SU-DHL-6 (cell line): ENCODE measurements around the gene OR2T2.
"Not testable (repeated sequence)": the region's sequence is repeated elsewhere in the genome, so short reads cannot be mapped to it uniquely, and the experiment has no call there.

Experiments used
- EZH2phosphoT487 ChIP-seq: fragments of 200-600 bp; sonication (generic), shearing (Covaris generic); conservative IDR thresholded peaks from 2 replicates; pipeline ENCODE4 v1.6.1; 2018; ENCODE audit warnings: mild to moderate bottlenecking, antibody characterized with exemption, low read length, moderate library complexity, mixed read lengths
- TF ChIP-seq, protein P1 (sequence below): fragments of 200-600 bp; sonication (generic); IDR thresholded peaks from one replicate; pipeline ENCODE4 v1.5.1; 2017; ENCODE audit warnings: antibody characterized with exemption, mild to moderate bottlenecking, low read length, moderate library complexity; ENCODE audit not compliant: insufficient read depth, poor library complexity, severe bottlenecking

GRCh38 chr1:248459117-248459516 lies 13.7 kb downstream of the OR2T2 start:
- TF ChIP-seq, protein P1, sequence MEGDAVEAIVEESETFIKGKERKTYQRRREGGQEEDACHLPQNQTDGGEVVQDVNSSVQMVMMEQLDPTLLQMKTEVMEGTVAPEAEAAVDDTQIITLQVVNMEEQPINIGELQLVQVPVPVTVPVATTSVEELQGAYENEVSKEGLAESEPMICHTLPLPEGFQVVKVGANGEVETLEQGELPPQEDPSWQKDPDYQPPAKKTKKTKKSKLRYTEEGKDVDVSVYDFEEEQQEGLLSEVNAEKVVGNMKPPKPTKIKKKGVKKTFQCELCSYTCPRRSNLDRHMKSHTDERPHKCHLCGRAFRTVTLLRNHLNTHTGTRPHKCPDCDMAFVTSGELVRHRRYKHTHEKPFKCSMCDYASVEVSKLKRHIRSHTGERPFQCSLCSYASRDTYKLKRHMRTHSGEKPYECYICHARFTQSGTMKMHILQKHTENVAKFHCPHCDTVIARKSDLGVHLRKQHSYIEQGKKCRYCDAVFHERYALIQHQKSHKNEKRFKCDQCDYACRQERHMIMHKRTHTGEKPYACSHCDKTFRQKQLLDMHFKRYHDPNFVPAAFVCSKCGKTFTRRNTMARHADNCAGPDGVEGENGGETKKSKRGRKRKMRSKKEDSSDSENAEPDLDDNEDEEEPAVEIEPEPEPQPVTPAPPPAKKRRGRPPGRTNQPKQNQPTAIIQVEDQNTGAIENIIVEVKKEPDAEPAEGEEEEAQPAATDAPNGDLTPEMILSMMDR = not testable (repeated sequence)
- TF ChIP-seq EZH2phosphoT487 = not testable (repeated sequence)
